ENCODE data around the gene DPYSL4.

Gene DPYSL4

DNA sequence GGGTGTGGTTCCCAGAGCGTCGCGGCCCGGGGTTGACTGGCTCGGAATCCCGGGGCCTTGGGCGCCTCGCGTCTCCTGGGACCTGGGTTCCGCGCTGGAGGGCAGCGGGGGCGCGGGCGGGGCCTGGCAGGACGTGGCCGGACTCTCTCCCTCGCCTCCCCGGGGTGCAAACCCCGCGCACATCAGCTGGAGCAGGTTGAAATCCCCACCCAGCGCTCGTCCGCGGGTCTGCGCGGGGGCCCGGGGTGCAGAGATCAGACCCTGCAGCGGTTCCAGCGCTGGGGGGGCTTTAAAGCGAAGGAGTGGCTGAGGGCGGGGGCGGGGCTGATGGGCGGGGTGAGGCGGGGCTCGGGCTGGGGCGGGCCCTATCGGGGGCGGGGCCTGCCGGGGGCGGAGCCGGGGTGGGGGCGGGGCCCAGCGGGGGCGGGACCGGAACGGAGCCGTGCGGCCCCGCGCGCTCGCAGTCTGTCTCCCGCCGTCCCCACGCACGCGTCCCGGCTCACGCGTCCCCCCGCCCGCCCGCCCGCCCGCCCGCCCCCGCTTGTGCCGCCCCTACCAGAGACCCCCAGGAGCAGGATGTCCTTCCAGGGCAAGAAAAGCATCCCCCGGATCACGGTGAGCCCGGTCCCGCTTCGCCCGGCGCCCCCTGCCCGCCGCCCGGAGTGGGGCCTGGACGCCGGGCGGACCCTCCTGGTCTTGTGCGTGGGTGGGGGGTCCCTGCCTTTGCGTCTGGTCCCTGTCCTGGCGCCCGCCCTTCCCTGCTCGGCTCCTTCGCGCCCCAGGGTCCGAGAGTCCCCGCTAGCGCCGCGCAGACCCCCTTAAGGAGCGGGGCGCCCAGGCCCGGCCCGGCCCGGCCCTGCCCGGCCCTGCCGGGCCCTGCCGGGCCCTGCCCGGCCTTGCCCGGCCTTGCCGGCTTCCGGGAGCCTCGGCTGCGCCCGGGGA lies at the start of gene DPYSL4:
TSS of gene DPYSL4 (plus strand) at position 461 of the 942 bp plus-strand sequence. CDS start at position 577, 116 bp downstream.
- peak in 1 of 2 experiments; percentile 22 for DNase-seq

DNA sequence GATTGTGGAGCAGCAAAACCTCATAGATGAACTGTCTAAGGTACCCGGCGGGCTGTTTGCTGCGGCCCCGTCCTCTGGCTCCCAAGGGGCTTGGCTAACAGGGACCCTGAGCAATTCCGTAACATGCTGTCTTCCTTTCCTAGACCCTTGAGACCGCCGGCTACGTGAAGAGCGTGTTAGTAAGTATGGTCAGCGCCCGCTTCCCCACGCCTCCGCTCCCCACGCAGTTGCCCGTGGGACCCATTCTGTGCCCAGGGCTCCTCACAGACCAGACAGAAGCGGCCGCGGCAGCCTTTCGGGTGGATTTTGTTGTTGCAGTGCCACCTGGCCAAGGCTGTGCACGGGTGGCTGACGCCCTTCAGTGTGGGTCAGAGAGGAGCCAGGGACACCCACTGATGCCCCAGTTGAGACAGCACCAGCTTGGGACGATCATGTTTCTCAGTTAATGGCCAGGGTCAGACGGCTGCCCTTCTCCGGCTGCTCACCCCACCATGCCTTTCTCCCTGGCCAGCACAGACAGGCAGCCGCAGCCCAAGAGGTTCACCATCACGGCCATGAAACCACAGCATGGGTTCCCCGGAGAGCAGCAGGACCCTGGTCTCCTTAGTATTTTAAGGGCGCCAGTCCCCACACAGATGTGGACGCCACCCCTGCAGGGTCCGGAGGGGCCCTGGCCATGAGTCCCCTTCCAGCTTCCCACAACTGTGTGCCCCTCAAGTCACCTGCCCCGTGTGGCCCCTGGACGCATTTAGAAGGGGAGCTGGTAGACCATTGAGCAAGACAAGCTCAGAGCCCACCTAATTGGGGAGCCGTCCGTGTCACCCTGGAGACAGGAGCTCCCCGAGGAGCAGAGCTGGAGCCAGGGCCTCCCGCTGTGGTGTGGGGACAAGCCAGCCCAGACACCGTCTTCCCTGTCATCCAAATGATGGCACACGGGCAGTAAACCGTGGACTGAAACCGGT lies 49.4 kb upstream of the DPYSL4 start:
- DNase-seq: no peak

- DNase-seq: no peak
Measured at GRCh38 chr10:132138133-132138532, 48.6 kb upstream of the DPYSL4 start.

- no peak for DNase-seq
Measured at GRCh38 chr10:132138596-132138995, 48.2 kb upstream of the DPYSL4 start.

GRCh38 chr10:132139526-132139925 lies 47.2 kb upstream of the DPYSL4 start:
- no peak for DNase-seq

- DNase-seq: no peak
Measured at GRCh38 chr10:132140167-132140925, 46.4 kb upstream of the DPYSL4 start.

DNA sequence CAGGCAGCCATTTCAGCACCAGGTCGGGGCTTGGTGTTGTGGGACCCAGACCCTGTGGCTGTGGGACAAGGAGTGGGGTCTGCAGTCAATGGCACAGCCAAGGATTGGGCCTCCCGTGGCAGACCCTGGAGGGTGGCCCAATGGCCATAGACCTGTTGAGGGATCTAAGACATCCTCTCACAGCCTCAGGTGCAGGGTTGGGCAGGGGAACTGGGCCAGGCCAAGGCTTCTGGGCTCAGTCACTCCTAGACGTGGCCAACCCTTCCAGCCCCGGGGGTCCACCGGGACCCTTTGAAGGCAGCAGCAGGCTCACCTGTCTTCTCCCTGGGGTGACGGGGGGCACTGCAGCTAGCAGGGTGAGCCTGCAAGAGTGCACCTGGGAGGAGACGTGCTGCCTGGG lies 45.7 kb upstream of the DPYSL4 start:
- no peak for DNase-seq

DNA sequence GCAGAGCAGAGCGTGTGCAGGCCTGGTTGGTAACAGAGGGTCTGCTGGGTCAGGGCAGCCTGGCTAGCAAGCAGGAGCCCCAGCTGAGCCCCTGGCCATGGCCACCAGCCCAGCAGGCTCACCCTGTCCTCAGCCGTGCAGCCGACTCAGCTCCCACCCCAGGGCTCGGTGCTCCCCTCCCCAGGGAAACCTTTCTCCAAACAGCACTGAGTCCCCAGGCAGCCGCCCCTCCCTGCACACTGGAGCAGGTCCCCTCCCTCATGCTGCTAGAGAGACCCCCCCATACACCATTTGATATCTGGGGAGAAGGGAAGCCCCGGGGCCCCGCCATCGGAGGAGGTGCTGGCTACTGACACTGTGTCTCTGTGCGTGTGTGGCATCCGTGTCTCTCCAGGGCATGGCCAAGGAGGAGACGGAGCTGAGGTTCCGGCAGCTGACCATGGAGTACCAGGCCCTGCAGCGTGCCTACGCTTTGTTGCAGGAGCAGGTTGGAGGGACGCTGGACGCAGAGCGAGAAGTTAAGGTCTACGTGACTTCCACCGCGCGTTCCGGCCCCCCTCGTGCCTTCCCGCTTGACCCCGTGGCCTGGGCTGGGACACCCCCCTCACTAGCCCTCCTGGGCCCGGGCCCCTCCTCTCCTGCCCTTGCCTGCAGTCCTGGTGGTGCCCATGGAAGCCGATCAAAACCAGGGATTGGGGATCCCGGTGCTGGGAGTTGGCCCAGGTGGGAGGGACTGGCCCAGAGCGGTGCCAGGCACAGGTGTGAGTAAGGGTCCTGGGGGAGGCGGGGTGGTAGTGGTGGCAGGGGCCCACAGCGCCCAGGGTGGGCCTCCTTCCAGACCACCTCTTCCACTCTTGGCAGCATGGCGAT lies 45.0 kb upstream of the DPYSL4 start:
- no peak for DNase-seq

- peak in 1 of 2 experiments; percentile 9 for DNase-seq
Measured at GRCh38 chr10:132142396-132143161, 44.2 kb upstream of the DPYSL4 start.

DNA sequence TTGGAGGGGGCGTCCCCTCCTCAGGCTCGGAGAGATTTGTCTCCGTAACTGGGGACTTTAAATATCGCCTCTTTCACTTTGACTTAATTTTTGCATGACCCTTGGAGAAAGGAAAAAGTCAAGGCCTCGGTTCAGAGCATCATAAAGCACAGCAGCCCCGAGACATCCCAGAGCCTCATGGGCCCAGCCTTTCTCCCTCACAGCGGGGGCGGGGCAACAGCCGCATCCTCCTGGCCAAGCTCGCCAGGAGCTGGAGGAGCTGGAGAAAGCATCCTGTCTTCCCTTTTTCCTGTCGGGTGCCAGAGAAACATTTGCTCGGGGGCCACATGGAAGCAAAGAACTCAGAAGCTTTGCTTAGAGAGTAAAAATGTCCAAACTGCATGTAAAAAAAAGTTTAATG lies 43.6 kb upstream of the DPYSL4 start:
- DNase-seq: no peak

DNA sequence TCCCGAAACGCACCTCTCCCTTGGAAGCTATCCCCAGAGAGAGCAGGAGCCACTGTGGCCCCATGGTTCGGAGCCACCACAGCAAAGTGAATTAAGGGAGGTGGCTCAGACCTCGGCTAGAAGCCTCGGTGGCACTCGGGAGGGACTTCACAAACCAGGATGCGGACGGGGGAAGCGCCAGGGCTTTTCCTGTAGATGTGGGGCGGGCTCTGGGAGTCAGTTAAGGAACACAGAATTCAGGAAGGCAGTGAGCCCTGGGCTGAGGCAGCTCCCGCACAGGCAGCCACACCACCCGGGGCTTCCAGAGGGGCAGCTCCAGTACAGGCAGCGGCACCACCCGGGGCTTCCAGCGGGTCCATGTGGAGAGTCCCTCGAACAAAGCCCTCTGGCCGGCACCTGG lies 42.7 kb upstream of the DPYSL4 start:
- no peak for DNase-seq

- DNase-seq: no peak
Measured at GRCh38 chr10:132145002-132145401, 41.7 kb upstream of the DPYSL4 start.

GRCh38 chr10:132145521-132146185 lies 41.1 kb upstream of the DPYSL4 start:
- DNase-seq: no peak

DNA sequence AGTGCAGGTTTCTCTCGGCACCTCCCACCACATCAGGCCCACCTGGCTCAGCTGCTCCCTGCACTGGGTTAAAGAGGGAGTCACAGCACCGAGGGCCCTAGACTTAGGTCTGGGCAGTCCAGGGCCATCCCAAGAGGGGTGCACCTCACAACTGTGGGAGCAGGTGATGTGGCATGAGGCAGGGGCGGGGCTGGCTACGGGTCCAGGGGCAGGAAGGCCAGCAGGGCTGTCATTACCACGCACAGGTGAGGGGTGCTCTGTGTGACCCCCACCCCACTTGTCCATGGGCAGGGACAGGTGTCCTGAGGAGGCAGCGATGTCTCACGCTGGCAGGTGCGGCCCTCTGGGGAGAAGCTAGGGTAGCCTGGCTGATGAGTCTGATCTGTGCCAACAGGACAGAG lies 40.5 kb upstream of the DPYSL4 start:
- DNase-seq: no peak

GRCh38 chr10:132146941-132147915 lies 39.5 kb upstream of the DPYSL4 start:
- DNase-seq: no peak

DNA sequence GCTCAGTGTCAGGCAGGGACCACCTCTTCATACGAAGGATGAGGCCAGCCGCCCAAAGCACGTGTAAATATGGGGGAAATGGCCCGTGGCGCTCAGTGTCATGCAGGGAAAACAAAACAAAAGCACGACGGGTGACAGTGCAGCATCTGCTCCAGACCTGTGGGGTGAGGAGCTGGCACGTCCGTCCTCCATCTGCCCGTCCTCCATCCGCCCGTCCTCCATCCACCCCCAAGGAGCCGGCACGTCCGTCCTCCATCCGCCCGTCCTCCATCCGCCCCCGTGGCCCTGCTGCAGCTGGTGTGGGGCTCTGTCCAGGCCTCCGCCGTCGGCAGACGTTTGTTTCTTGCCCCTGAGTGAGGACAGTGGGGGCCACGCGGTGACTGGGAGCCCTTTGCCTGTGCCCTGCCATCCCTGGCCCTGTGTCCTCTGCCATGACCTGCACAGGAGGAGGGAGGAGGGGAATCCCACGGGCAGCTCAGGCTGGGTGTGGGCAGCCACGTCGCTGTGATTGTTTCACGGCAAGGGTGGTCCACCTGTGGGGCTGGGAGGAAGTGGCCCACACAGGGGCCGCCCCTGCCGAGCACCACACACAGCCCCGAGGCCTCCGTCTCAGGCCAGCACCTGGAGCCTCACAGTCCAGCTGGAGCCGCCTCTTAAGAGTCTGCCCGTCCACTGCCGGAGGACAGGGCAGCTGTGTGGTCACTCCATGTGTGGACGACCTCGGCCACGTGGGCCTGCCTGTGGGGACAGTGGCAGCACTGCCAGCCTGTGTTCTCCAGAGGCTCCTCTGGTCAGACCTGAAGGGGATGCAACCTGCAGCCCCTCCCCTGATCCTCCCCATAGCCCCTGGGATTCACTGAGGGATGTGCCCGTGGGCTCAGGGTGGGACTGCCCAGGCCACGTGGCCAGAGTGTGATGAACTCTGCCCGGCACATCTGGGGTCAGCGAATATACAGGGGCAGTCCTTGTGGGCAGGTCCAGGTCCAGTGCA lies 38.2 kb upstream of the DPYSL4 start:
- no peak for DNase-seq

GRCh38 chr10:132149271-132149670 lies 37.5 kb upstream of the DPYSL4 start:
- no peak for DNase-seq

DNA sequence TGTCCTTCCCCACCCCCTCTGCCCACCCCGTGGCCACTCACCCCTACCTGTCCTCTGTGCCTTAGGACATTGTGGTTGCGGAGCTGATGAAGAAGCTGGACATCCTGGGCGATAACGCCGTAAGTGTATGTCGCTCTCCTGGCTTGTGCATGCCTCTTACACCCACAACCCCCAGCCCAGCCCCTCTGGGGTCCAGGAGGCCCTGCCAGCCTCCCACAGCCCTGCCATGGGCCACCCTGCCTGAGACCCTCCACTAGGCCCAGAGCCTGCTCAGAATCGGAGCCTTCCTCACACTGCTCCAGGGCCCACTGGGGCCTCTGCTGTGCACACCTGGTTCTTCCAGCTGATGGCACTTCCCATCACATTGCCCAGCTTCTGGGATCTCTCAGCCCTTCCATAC lies 36.8 kb upstream of the DPYSL4 start:
- no peak for DNase-seq
